ENCODE measurements around the gene NPB.

DNA sequence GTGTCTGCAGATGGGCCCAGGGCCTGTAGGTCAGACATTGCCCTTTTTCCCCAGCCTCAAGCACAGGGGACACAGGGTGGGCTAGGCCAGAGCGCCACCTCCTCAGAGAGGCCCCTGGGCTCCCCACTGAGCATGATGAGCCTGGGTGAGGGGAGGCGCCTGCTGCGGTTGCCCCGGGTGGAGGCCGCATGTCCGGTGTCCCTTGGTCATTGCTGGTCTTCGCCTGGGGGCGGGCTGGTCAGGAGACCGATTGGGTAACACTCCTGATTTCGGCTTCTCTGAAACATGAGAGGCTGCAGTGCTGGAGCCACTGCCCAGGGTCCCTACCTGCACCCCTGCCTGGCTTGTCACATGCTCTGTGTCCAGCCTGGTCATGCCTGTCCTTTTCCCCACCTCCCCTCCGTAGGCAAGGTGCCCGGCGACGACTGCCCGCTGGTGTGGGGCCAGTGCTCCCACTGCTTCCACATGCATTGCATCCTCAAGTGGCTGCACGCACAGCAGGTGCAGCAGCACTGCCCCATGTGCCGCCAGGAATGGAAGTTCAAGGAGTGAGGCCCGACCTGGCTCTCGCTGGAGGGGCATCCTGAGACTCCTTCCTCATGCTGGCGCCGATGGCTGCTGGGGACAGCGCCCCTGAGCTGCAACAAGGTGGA, 2.4 kb upstream of the NPB start:
- TF ChIP-seq POLR2A (IDR thresholded peaks at IDR 0.05) (no peak), POLR2AphosphoS5 (IDR thresholded peaks at IDR 0.05) (no peak)
- TF ChIP-seq, protein P1, sequence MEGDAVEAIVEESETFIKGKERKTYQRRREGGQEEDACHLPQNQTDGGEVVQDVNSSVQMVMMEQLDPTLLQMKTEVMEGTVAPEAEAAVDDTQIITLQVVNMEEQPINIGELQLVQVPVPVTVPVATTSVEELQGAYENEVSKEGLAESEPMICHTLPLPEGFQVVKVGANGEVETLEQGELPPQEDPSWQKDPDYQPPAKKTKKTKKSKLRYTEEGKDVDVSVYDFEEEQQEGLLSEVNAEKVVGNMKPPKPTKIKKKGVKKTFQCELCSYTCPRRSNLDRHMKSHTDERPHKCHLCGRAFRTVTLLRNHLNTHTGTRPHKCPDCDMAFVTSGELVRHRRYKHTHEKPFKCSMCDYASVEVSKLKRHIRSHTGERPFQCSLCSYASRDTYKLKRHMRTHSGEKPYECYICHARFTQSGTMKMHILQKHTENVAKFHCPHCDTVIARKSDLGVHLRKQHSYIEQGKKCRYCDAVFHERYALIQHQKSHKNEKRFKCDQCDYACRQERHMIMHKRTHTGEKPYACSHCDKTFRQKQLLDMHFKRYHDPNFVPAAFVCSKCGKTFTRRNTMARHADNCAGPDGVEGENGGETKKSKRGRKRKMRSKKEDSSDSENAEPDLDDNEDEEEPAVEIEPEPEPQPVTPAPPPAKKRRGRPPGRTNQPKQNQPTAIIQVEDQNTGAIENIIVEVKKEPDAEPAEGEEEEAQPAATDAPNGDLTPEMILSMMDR (IDR thresholded peaks at IDR 0.05) = no peak
